GM19238 (cell line): Measurements from ENCODE around the gene RFX4.

Experiments
- DNase-seq: peaks from one replicate; pipeline ENCODE4 v3.0.0; 2011; ENCODE audit warnings: low spot score; ENCODE audit not compliant: insufficient read length

The RFX4 gene

GRCh38 chr12:106801830-106802533 is 219.2 kb downstream of the RFX4 start:
- no peak for DNase-seq

- DNase-seq: no peak
Observed at GRCh38 chr12:106804668-106805067, 221.9 kb downstream of the RFX4 start.
